Endodermal cell (in vitro differentiated cells): ENCODE measurements around the gene GAS7. TPM values are rescaled to one million over a fixed set of nuclear protein-coding genes. Genes with fewer than 3 reads are reported as not detected.

Experiments
- DNase-seq: peaks from one replicate; pipeline ENCODE4 v3.0.0-alpha.2; 2017
- H3K27ac ChIP-seq: 2 replicates; pipeline ENCODE4 v1.5.1; 2013; ENCODE audit warnings: mild to moderate bottlenecking, low read depth, low read length, moderate library complexity
- H3K27me3 ChIP-seq: 2 replicates; pipeline ENCODE4 v1.6.1; 2013; ENCODE audit warnings: mild to moderate bottlenecking, low read length, moderate library complexity; ENCODE audit not compliant: insufficient read depth, control insufficient read depth, poor library complexity, severe bottlenecking
- H3K36me3 ChIP-seq: 2 replicates; pipeline ENCODE4 v1.7.0; 2013; ENCODE audit warnings: mild to moderate bottlenecking, low read length, moderate library complexity; ENCODE audit not compliant: control insufficient read depth, insufficient read depth
- H3K4me1 ChIP-seq: one replicate; pipeline ENCODE4 v1.7.0; 2013; ENCODE audit warnings: low read length; ENCODE audit not compliant: control insufficient read depth, insufficient read depth
- H3K4me3 ChIP-seq: 2 replicates; pipeline ENCODE4 v1.5.1; 2013; ENCODE audit warnings: mild to moderate bottlenecking, low read length, moderate library complexity
- H3K9ac ChIP-seq: 2 replicates; pipeline ENCODE4 v1.6.1; 2013; ENCODE audit warnings: mild to moderate bottlenecking, low read length, moderate library complexity; ENCODE audit not compliant: poor library complexity, severe bottlenecking; ENCODE audit errors: extremely low read depth
- H3K9me3 ChIP-seq: 2 replicates; pipeline ENCODE4 v1.6.1; 2013; ENCODE audit warnings: mild to moderate bottlenecking, low read length, moderate library complexity; ENCODE audit not compliant: control insufficient read depth
- H3K27ac Mint-ChIP-seq: 2 replicates; pipeline ENCODE4 v1.8.0; 2020; ENCODE audit warnings: mixed read lengths
- H3K27me3 Mint-ChIP-seq: 2 replicates; pipeline ENCODE4 v1.8.0; 2021; ENCODE audit warnings: mild to moderate bottlenecking, mixed read lengths; ENCODE audit not compliant: insufficient read depth
- H3K36me3 Mint-ChIP-seq: 2 replicates; pipeline ENCODE4 v1.8.0; 2020; ENCODE audit warnings: low read depth, mixed read lengths
- H3K4me1 Mint-ChIP-seq: 2 replicates; pipeline ENCODE4 v1.8.0; 2020; ENCODE audit warnings: mixed read lengths
- H3K4me3 Mint-ChIP-seq: 2 replicates; pipeline ENCODE4 v1.8.0; 2020; ENCODE audit warnings: mild to moderate bottlenecking, moderate library complexity, mixed read lengths
- H3K9me3 Mint-ChIP-seq: 2 replicates; pipeline ENCODE4 v1.8.0; 2020; ENCODE audit warnings: mild to moderate bottlenecking, mixed read lengths
- WGBS, 2 experiments: methylation state at CpG; one replicate each; pipeline versions ENCODE4 v1.1.5 to v1.1.7; 2013; ENCODE audit warnings: missing lambda C conversion rate in 2 of 2, mixed read lengths in 1 of 2; ENCODE audit not compliant: insufficient coverage in 1 of 2, insufficient read length in 1 of 2; 5-methylcytosine and 5-hydroxymethylcytosine counted together
- total RNA-seq, 2 donors: library from RNA; stranded (reverse); fragmentation: NEBNext Ultra II Directional in 1 of 2; extraction: Animal tissue kit (Norgen Biotek cat#: 25700) in 1 of 2; gene quantifications; 2 replicates in 1 of 2; 3 replicates in 1 of 2; pipeline ENCODE4 v1.2.1, GENCODE V29; 2021
- TF ChIP-seq, protein P1 (sequence below): fragments of 200-600 bp; sonication (generic); conservative IDR thresholded peaks from 2 replicates; pipeline ENCODE4 v1.5.0; 2021; ENCODE audit warnings: antibody characterized with exemption, mild to moderate bottlenecking

GAS7 gene
- total RNA-seq, 2 donors from 2014 or later: 8.6 to 14.7 TPM

- 88 to 90% methylated on average over 4 to 6 of the region's 6 CpGs for WGBS, 2 experiments
- Histone ChIP-seq H3K9me3 (no peaks in the 10 kb centered on the region), H3K9ac (no peak overlapping the region), H3K4me1 (peaks cover 8% of the 10 kb centered on the region), H3K27me3 (no peaks in the 10 kb centered on the region), H3K4me3 (no peak overlapping the region), H3K36me3 (no peaks in the 10 kb centered on the region), H3K27ac (no peak overlapping the region)
- no peak overlapping the region for H3K4me3 Mint-ChIP-seq
- peaks cover 19% of the 10 kb centered on the region for H3K27me3 Mint-ChIP-seq
- TF ChIP-seq, protein P1, sequence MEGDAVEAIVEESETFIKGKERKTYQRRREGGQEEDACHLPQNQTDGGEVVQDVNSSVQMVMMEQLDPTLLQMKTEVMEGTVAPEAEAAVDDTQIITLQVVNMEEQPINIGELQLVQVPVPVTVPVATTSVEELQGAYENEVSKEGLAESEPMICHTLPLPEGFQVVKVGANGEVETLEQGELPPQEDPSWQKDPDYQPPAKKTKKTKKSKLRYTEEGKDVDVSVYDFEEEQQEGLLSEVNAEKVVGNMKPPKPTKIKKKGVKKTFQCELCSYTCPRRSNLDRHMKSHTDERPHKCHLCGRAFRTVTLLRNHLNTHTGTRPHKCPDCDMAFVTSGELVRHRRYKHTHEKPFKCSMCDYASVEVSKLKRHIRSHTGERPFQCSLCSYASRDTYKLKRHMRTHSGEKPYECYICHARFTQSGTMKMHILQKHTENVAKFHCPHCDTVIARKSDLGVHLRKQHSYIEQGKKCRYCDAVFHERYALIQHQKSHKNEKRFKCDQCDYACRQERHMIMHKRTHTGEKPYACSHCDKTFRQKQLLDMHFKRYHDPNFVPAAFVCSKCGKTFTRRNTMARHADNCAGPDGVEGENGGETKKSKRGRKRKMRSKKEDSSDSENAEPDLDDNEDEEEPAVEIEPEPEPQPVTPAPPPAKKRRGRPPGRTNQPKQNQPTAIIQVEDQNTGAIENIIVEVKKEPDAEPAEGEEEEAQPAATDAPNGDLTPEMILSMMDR: no peak
- peaks cover 13% of the 10 kb centered on the region for H3K4me1 Mint-ChIP-seq
- DNase-seq: peak; percentile 41
- no peaks in the 10 kb centered on the region for H3K36me3 Mint-ChIP-seq
- H3K9me3 Mint-ChIP-seq: no peaks in the 10 kb centered on the region
- H3K27ac Mint-ChIP-seq: no peak overlapping the region
Observed at GRCh38 chr17:9872852-9873251, 325.6 kb downstream of the GAS7 start.

GRCh38 chr17:9868552-9868951 is 329.9 kb downstream of the GAS7 start:
- WGBS, 2 experiments: 63 to 83% methylated on average over 3 of the region's 3 CpGs
- no peaks in the 10 kb centered on the region for H3K27me3 ChIP-seq
- Mint-ChIP-seq H3K4me3 (no peak overlapping the region), H3K27me3 (peaks cover 21% of the 10 kb centered on the region), H3K27ac (no peak overlapping the region), H3K9me3 (no peaks in the 10 kb centered on the region), H3K4me1 (no peaks in the 10 kb centered on the region), H3K36me3 (no peaks in the 10 kb centered on the region)
- no peak overlapping the region for H3K9ac ChIP-seq
- H3K4me1 ChIP-seq: no peaks in the 10 kb centered on the region
- no peak overlapping the region for H3K27ac ChIP-seq
- no peak for DNase-seq
- no peaks in the 10 kb centered on the region for H3K9me3 ChIP-seq
- no peak overlapping the region for H3K4me3 ChIP-seq
- TF ChIP-seq, protein P1: no peak
- H3K36me3 ChIP-seq: no peaks in the 10 kb centered on the region

DNA sequence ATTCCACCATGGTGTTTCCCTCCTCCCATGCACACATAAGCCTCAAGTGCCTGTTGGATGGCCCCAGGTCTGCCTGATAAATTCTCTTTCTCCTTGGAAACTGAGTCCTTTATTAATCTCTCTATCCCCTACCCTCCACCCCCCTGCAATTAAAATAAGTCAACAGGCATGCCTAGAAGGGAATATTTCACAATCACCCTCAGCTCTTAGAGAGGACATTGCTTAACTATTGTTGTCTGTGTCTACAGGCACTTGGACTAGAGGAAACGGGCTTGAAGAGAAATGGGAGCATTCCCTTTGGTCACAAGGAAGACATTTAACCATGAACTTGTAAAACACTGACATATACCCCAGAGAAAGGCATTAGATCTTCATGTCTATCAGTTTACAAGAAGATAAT is 332.8 kb downstream of the GAS7 start:
- no peaks in the 10 kb centered on the region for H3K36me3 Mint-ChIP-seq
- H3K9ac ChIP-seq: no peak overlapping the region
- H3K9me3 ChIP-seq: no peaks in the 10 kb centered on the region
- no peaks in the 10 kb centered on the region for H3K4me1 Mint-ChIP-seq
- no peaks in the 10 kb centered on the region for H3K36me3 ChIP-seq
- no peak overlapping the region for H3K4me3 ChIP-seq
- no peaks in the 10 kb centered on the region for H3K27me3 ChIP-seq
- no peak overlapping the region for H3K27ac Mint-ChIP-seq
- H3K4me1 ChIP-seq: no peaks in the 10 kb centered on the region
- DNase-seq: no peak
- TF ChIP-seq, protein P1: no peak
- peaks cover 10% of the 10 kb centered on the region for H3K9me3 Mint-ChIP-seq
- no peak overlapping the region for H3K27ac ChIP-seq
- 80% methylated on average over 1 of the region's 1 CpG; no CpG with 5 or more reads in 1 of the 2 experiments for WGBS, 2 experiments
- H3K4me3 Mint-ChIP-seq: no peak overlapping the region
- peaks cover 12% of the 10 kb centered on the region for H3K27me3 Mint-ChIP-seq
